Mesothelial cell of epicardium (in vitro differentiated cells): ENCODE results near the gene EPDR1. TPM values are rescaled to one million over a fixed set of nuclear protein-coding genes. Genes with fewer than 3 reads are reported as not detected.
A peak's percentile ranks its signal among the peaks of the same experiment; 100 is the strongest.
"Not testable (repeated sequence)": the region's sequence is repeated elsewhere in the genome, so short reads cannot be mapped to it uniquely, and the experiment has no call there.

ENCODE experiments used
- DNase-seq, 2 experiments: peaks; one replicate each; pipeline ENCODE4 v3.0.0; 2021; ENCODE audit warnings: low spot score in 2 of 2; ENCODE audit not compliant: unreplicated experiment in 2 of 2
- H3K27ac Mint-ChIP-seq: 2 replicates; pipeline ENCODE4 v1.8.0; 2021; ENCODE audit warnings: mixed read lengths
- H3K27me3 Mint-ChIP-seq: 2 replicates; pipeline ENCODE4 v1.8.0; 2021; ENCODE audit warnings: low read depth, mixed read lengths
- H3K36me3 Mint-ChIP-seq: 2 replicates; pipeline ENCODE4 v1.8.0; 2021; ENCODE audit warnings: mixed read lengths
- H3K4me1 Mint-ChIP-seq: 2 replicates; pipeline ENCODE4 v1.8.0; 2021; ENCODE audit warnings: mixed read lengths
- H3K4me3 Mint-ChIP-seq: 2 replicates; pipeline ENCODE4 v1.8.0; 2021; ENCODE audit warnings: mild to moderate bottlenecking, moderate library complexity, mixed read lengths
- H3K9me3 Mint-ChIP-seq: 2 replicates; pipeline ENCODE4 v1.8.0; 2021; ENCODE audit warnings: mixed read lengths
- total RNA-seq: library from RNA; stranded (reverse); gene quantifications from 3 replicates; pipeline ENCODE4 v1.2.1, GENCODE V29; 2021
- TF ChIP-seq, protein P1 (sequence below): fragments of 200-600 bp; sonication (generic); IDR thresholded peaks from one replicate; pipeline ENCODE4 v1.5.0; 2021; ENCODE audit warnings: antibody characterized with exemption; ENCODE audit not compliant: unreplicated experiment

The EPDR1 gene
- total RNA-seq, 1 donor from 2014 or later: 6.2 TPM

GRCh38 chr7:37944737-37945054 lies 24.3 kb downstream of the EPDR1 start:
- Mint-ChIP-seq H3K9me3 (no peaks in the 10 kb centered on the region), H3K4me1 (peaks cover 16% of the 10 kb centered on the region), H3K27me3 (no peaks in the 10 kb centered on the region), H3K36me3 (peaks cover 2% of the 10 kb centered on the region), H3K27ac (peak overlapping the region; percentile 17), H3K4me3 (no peak overlapping the region)
- no peak for DNase-seq
- TF ChIP-seq, protein P1, sequence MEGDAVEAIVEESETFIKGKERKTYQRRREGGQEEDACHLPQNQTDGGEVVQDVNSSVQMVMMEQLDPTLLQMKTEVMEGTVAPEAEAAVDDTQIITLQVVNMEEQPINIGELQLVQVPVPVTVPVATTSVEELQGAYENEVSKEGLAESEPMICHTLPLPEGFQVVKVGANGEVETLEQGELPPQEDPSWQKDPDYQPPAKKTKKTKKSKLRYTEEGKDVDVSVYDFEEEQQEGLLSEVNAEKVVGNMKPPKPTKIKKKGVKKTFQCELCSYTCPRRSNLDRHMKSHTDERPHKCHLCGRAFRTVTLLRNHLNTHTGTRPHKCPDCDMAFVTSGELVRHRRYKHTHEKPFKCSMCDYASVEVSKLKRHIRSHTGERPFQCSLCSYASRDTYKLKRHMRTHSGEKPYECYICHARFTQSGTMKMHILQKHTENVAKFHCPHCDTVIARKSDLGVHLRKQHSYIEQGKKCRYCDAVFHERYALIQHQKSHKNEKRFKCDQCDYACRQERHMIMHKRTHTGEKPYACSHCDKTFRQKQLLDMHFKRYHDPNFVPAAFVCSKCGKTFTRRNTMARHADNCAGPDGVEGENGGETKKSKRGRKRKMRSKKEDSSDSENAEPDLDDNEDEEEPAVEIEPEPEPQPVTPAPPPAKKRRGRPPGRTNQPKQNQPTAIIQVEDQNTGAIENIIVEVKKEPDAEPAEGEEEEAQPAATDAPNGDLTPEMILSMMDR: no peak

DNA sequence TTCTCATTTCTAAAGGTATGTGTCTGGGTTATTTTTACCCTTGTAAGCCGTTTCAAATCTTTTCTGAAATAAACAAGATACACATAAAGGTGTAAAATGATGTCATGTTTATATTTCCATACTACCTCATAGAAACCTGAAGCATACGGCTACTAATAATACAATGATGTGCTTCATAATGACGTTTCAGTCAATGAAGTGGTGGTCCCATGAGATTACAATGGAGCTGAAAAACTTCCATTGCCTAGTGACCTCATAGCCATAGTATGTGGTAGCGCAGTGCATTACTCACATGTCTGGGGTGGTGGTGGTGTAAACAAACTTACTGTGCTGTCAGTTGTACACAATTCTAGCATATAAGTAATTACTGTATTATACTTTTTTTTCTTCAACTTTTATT lies 24.9 kb downstream of the EPDR1 start:
- H3K36me3 Mint-ChIP-seq: peaks cover 3% of the 10 kb centered on the region
- no peak for DNase-seq
- H3K4me3 Mint-ChIP-seq: no peak overlapping the region
- TF ChIP-seq, protein P1: no peak
- H3K27ac Mint-ChIP-seq: no peak overlapping the region
- no peaks in the 10 kb centered on the region for H3K9me3 Mint-ChIP-seq
- H3K4me1 Mint-ChIP-seq: peaks cover 12% of the 10 kb centered on the region
- no peaks in the 10 kb centered on the region for H3K27me3 Mint-ChIP-seq

GRCh38 chr7:37947138-37947940 lies 26.9 kb downstream of the EPDR1 start:
- Mint-ChIP-seq H3K27ac (no peak overlapping the region), H3K4me3 (no peak overlapping the region)
- TF ChIP-seq, protein P1: no peak

DNA sequence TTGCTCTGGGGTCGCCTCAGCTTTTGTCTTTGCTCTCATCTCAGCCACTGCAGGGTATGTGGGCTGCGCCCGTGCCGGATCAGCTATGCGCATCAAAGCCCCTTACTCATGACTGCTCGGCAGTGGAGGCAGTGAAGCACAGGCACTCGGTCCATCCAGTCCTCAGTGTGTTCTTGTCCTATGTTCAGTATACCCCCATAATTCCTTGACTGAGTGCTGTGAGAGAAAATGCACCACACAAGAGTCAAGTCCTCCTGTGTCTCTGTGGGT lies 27.4 kb downstream of the EPDR1 start:
- no peak overlapping the region for H3K27ac Mint-ChIP-seq
- H3K27me3 Mint-ChIP-seq: no peaks in the 10 kb centered on the region
- H3K36me3 Mint-ChIP-seq: peaks cover 3% of the 10 kb centered on the region
- TF ChIP-seq, protein P1: no peak
- peaks cover 12% of the 10 kb centered on the region for H3K4me1 Mint-ChIP-seq
- no peaks in the 10 kb centered on the region for H3K9me3 Mint-ChIP-seq
- no peak for DNase-seq
- H3K4me3 Mint-ChIP-seq: no peak overlapping the region

More at GRCh38 chr7:37947138-37947940, 26.9 kb downstream of the EPDR1 start:
- Mint-ChIP-seq H3K27me3 (no peaks in the 10 kb centered on the region), H3K4me1 (peaks cover 12% of the 10 kb centered on the region), H3K9me3 (no peaks in the 10 kb centered on the region), H3K36me3 (peaks cover 3% of the 10 kb centered on the region)
- no peak for DNase-seq

- H3K9me3 Mint-ChIP-seq: no peaks in the 10 kb centered on the region
- no peaks in the 10 kb centered on the region for H3K27me3 Mint-ChIP-seq
- H3K4me3 Mint-ChIP-seq: no peak overlapping the region
These were observed 31.8 kb downstream of the EPDR1 start for GRCh38 chr7:37952240-37952639.

DNA sequence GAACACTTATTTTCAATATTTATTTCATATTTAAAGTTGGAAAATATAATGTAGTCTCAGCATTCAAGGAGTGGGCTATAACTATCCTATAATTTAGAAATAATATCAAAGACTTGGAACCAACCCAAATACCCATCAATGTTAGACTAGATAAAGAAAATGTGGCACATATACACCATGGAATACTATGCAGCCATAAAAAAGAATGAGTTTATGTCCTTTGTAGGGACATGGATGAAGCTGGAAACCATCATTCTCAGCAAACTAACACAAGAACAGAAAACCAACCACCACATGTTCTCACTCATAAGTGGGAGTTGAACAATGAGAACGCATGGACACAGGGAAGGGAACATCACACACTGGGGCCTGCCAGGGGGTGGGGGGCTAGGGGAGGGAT lies 33.8 kb downstream of the EPDR1 start:
- H3K4me1 Mint-ChIP-seq, H3K27ac Mint-ChIP-seq, H3K4me3 Mint-ChIP-seq, DNase-seq, H3K36me3 Mint-ChIP-seq, H3K27me3 Mint-ChIP-seq, H3K9me3 Mint-ChIP-seq: not testable (repeated sequence)

More at GRCh38 chr7:37952240-37952639, 31.8 kb downstream of the EPDR1 start:
- TF ChIP-seq, protein P1: no peak
- Mint-ChIP-seq H3K36me3 (peaks cover 3% of the 10 kb centered on the region), H3K27ac (no peak overlapping the region), H3K4me1 (no peaks in the 10 kb centered on the region)
- no peak for DNase-seq
